ENCODE results near the gene TFF3. TPM values are rescaled to one million over a fixed set of nuclear protein-coding genes. Genes with fewer than 3 reads are reported as not detected.
A peak's percentile ranks its signal among the peaks of the same experiment; 100 is the strongest.

TFF3 gene
- total and polyA plus RNA-seq, 10 of the 15 experiments (the other 5 are each of a cell fraction or from before 2014, with no cell fraction given): not detected

DNA sequence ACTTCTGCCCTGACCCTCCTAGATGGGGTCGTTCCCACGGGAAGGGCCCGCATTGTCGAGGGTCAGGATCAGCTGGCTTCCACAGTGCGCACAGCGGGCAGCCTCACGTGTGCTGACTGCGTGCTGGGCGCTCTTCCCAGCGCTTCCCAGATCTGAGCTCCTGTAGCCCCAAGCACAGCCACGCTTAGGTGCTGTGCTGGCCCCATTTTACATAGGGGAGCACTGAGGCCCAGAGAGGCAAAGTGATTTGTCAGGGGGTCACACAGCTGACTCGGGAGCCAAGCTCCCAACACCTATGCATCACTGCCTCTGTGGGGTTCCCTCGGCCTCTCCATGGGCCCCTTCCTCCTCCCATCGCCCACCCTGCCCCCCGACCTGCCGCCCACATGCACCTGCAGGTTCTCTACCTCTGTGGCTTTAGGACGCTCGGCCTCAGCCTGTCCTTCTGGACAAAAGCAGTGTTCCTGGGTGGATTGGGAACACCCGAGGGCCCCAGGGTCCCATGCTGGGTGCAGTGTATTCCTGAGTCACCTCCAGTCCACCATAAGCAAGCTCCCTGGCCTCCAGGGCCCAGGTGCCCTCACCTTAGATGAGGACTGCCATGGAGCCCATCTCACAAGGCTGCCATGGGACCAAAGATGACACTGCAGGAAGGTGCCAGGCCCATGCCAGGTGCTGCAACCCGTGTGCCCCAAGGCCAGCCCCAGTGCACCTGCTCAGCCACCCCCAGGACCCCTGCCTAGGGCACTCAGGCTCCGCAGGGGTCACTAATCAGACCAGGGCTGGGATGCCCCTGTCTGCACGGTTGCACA is 23.3 kb downstream of the TFF3 start:
- POLR2A ChIA-PET: interaction anchor here (0.5 kb wide), 1 partner anchor 1646 kb away, joined by 5 read pairs; no protein-coding TSS in a partner anchor
- WGBS (ENCODE audit: insufficient coverage, insufficient replicate concordance, low lambda C conversion rate, missing lambda C conversion rate): 71% methylated on average over 21 of the region's 22 CpGs

More for the DNA sequence above, 23.3 kb downstream of the TFF3 start:
- SMC1A ChIA-PET (ENCODE audit: uncharacterized antibody, unreplicated experiment): no interaction called here
- H3K36me3 ChIP-seq (ENCODE audit: control insufficient read depth in 2 of 2, insufficient read depth in 2 of 2, low read length in 1 of 2): no peaks in the 10 kb centered on the region
- H3K4me1 ChIP-seq (ENCODE audit: control insufficient read depth, insufficient read depth, low read length): peaks cover 11% of the 10 kb centered on the region
- no peak overlapping the region for H2AFZ ChIP-seq (ENCODE audit: control insufficient read depth, low read depth, low read length)
- CTCF ChIA-PET: interaction anchor here (0.9 kb wide), 1 partner anchor 17 kb away, joined by 3 read pairs; no protein-coding TSS in a partner anchor
- no peak overlapping the region for H3K4me3 ChIP-seq
- H3K9me3 ChIP-seq (replicated peaks; ENCODE audit: control insufficient read depth, insufficient read depth, low read length): no peaks in the 10 kb centered on the region; the same call in 2 of the 3 replicates
- intact Hi-C loops (cut with micrococcal nuclease; ENCODE audit: unreplicated experiment) (no loop called here), in situ Hi-C loops (cut with MboI) (no loop called here)
- no peak overlapping the region for H3K4me2 ChIP-seq (ENCODE audit: control insufficient read depth, insufficient read depth)
- H3K9ac ChIP-seq (ENCODE audit: control insufficient read depth, insufficient read depth, low read length): no peak overlapping the region
- no peak for FAIRE-seq
- no peak for DNase-seq (ENCODE audit: low read depth, low spot score)
- RAD21 ChIA-PET (ENCODE audit: unreplicated experiment): interaction anchor here (1.2 kb wide), 1 partner anchor 54 kb away, joined by 4 read pairs; no protein-coding TSS in a partner anchor
- no peak overlapping the region for H3K27ac ChIP-seq (ENCODE audit: control insufficient read depth, insufficient read depth)
- no peaks in the 10 kb centered on the region for H3K79me2 ChIP-seq (ENCODE audit: control insufficient read depth, insufficient read depth, low read length)
- no peak for TF ChIP-seq BCL3 (IDR thresholded peaks at IDR 0.05; ENCODE audit: borderline replicate concordance, insufficient read depth, low read depth, low read length, poor library complexity, severe bottlenecking)
- no peak for TF ChIP-seq SIX5 (IDR thresholded peaks at IDR 0.05; ENCODE audit: low read depth, low read length, severe bottlenecking)
- no peak for TF ChIP-seq RB1 (IDR thresholded peaks at IDR 0.05; ENCODE audit: borderline replicate concordance)
- TF ChIP-seq STAT3 (IDR thresholded peaks at IDR 0.05; ENCODE audit: low read depth, low read length): no peak
- TF ChIP-seq BRCA1 (IDR thresholded peaks at IDR 0.05; ENCODE audit: low read depth, low read length): no peak
- no peak for TF ChIP-seq ZZZ3 (IDR thresholded peaks at IDR 0.05; ENCODE audit: control insufficient read depth, insufficient read length, low read depth)
- no peak for TF ChIP-seq WRNIP1 (IDR thresholded peaks at IDR 0.05; ENCODE audit: borderline replicate concordance, low read depth, low read length)
- no peak for TF ChIP-seq PML (IDR thresholded peaks at IDR 0.05; ENCODE audit: low read length)
- TF ChIP-seq RAD21 (IDR thresholded peaks at IDR 0.05; ENCODE audit: insufficient read depth, low read depth, low read length): no peak
- TF ChIP-seq, protein P1, sequence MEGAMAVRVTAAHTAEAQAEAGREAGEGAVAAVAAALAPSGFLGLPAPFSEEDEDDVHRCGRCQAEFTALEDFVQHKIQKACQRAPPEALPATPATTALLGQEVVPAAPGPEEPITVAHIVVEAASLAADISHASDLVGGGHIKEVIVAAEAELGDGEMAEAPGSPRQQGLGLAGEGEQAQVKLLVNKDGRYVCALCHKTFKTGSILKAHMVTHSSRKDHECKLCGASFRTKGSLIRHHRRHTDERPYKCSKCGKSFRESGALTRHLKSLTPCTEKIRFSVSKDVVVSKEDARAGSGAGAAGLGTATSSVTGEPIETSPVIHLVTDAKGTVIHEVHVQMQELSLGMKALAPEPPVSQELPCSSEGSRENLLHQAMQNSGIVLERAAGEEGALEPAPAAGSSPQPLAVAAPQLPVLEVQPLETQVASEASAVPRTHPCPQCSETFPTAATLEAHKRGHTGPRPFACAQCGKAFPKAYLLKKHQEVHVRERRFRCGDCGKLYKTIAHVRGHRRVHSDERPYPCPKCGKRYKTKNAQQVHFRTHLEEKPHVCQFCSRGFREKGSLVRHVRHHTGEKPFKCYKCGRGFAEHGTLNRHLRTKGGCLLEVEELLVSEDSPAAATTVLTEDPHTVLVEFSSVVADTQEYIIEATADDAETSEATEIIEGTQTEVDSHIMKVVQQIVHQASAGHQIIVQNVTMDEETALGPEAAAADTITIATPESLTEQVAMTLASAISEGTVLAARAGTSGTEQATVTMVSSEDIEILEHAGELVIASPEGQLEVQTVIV (IDR thresholded peaks at IDR 0.05; ENCODE audit: borderline replicate concordance, partially characterized antibody): no peak
- no peak for TF ChIP-seq TCF7 (IDR thresholded peaks at IDR 0.05; ENCODE audit: borderline replicate concordance)
- TF ChIP-seq SUPT20H (IDR thresholded peaks at IDR 0.05; ENCODE audit: borderline replicate concordance, control insufficient read depth, low read depth, low read length): no peak
- TF ChIP-seq CREM (IDR thresholded peaks at IDR 0.05; ENCODE audit: low read depth): no peak
- no peaks in the 10 kb centered on the region for H4K20me1 ChIP-seq (ENCODE audit: control insufficient read depth, insufficient read depth)
- peak; percentile 41 for ATAC-seq
- no peaks in the 10 kb centered on the region for H3K27me3 ChIP-seq (replicated peaks in 1 of 2; ENCODE audit: control insufficient read depth in 2 of 2, insufficient read depth in 2 of 2, low read length in 1 of 2)
- BruUV-seq (replicated peaks): no TSS peak

Measured in GM12878 (cell line).